GM12865 (cell line): ENCODE results near the gene DBT.
"Not testable (repeated sequence)": the region's sequence is repeated elsewhere in the genome, so short reads cannot be mapped to it uniquely, and the experiment has no call there.

Source experiments
- DNase-seq: peaks from one replicate; pipeline ENCODE4 v3.0.0; 2010; ENCODE audit warnings: low read depth
- H3K4me3 ChIP-seq: 2 replicates; pipeline ENCODE4 v1.5.1; 2011; ENCODE audit warnings: mild to moderate bottlenecking, low read depth, low read length, control low read depth
- CTCF ChIP-seq: IDR thresholded peaks from 2 replicates; pipeline ENCODE4 v1.5.1; 2011; ENCODE audit warnings: low read length, control low read depth, low read depth, inconsistent platforms; ENCODE audit not compliant: insufficient read depth; ENCODE audit errors: missing control alignments

The DBT gene

GRCh38 chr1:100222428-100222827 lies 27.2 kb downstream of the DBT start:
- no peak for TF ChIP-seq CTCF
- H3K4me3 ChIP-seq, result no peak overlapping the region
- DNase-seq, result no peak

DNA sequence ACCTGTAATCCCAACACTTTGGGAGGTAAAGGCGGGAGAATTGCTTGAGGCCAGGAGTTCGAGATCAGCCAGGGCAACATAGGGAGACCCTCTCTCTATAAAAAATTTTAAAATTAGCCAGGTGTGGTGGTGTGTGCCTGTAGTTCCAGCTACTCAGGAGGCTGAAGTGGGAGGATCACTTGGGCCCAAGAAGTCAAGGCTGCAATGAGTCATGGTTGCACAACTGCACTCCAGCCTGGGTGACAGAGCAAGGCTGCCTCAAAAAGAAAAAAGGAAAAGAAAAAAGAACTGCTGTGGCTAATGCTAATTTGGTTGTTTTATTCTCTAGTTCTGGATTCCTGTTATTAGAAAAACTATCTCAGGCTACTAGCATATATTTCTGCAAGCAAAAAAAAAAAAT lies 29.8 kb downstream of the DBT start:
- TF ChIP-seq CTCF, result no peak
- DNase-seq, result no peak

DNA sequence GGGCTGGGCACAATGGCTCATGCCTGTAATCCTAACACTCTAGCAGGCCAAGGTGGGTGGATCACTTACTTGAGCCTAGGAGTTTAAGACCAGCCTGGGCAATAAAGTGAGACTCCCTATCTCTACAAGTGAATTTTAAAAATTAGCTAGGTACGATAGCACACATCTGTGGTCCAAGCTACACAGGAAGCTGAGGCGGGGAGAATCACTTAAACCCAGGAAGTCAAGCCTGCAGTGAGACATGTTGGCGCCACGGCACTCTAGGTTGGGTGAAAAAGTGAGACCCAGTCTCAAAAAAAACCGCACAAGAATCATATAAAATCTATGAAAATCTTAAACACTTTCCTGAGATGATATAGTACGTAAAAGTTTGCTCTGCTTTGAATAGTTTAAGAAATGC lies 30.2 kb downstream of the DBT start:
- no peak for TF ChIP-seq CTCF
- DNase-seq, result no peak
- no peak overlapping the region for H3K4me3 ChIP-seq

More for the DNA sequence above, 29.8 kb downstream of the DBT start:
- H3K4me3 ChIP-seq, result no peak overlapping the region

GRCh38 chr1:100217834-100218233 lies 31.8 kb downstream of the DBT start:
- H3K4me3 ChIP-seq, result no peak overlapping the region
- no peak for DNase-seq
- TF ChIP-seq CTCF, result no peak

- DNase-seq, result no peak
- no peak for TF ChIP-seq CTCF
- no peak overlapping the region for H3K4me3 ChIP-seq
These were observed 34.5 kb downstream of the DBT start for GRCh38 chr1:100215101-100215500.

- H3K4me3 ChIP-seq, result no peak overlapping the region
- no peak for DNase-seq
- TF ChIP-seq CTCF, result no peak
These were observed 36.5 kb downstream of the DBT start for GRCh38 chr1:100213141-100213540.

- H3K4me3 ChIP-seq, result no peak overlapping the region
- DNase-seq, result no peak
- TF ChIP-seq CTCF, result no peak
These were observed 43.3 kb downstream of the DBT start for GRCh38 chr1:100206301-100206700.

DNA sequence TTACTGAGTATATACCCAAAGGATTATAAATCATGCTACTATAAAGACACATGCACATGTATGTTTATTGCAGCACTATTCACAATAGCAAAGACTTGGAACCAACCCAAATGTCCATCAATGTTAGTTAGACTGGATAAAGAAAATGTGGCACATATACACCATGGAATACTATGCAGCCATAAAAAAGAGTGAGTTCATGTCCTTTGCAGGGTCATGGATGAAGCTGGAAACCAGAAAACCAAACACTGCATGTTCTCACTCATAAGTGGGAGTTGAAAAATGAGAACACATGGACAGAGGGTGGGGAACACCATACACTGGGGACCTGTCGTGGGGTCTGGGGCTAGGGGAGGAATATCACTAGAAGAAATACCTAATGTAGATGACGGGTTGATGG lies 44.0 kb downstream of the DBT start:
- not testable (repeated sequence) for H3K4me3 ChIP-seq, DNase-seq

GRCh38 chr1:100205103-100205502 lies 44.5 kb downstream of the DBT start:
- H3K4me3 ChIP-seq, DNase-seq: not testable (repeated sequence)

GRCh38 chr1:100202703-100203102 lies 46.9 kb downstream of the DBT start:
- DNase-seq, H3K4me3 ChIP-seq: not testable (repeated sequence)

GRCh38 chr1:100200060-100200459 lies 49.6 kb downstream of the DBT start:
- not testable (repeated sequence) for H3K4me3 ChIP-seq, DNase-seq
